GM12874 (cell line): Measurements from ENCODE around the gene ZXDB.
"Not testable (repeated sequence)": the region's sequence is repeated elsewhere in the genome, so short reads cannot be mapped to it uniquely, and the experiment has no call there.

Experiments used
- TF ChIP-seq, protein P1 (sequence below): IDR thresholded peaks from 2 replicates; pipeline ENCODE4 v1.5.1; 2011; ENCODE audit warnings: low read depth, mild to moderate bottlenecking, control low read depth, low read length, moderate library complexity; ENCODE audit not compliant: insufficient read depth

Gene ZXDB

DNA sequence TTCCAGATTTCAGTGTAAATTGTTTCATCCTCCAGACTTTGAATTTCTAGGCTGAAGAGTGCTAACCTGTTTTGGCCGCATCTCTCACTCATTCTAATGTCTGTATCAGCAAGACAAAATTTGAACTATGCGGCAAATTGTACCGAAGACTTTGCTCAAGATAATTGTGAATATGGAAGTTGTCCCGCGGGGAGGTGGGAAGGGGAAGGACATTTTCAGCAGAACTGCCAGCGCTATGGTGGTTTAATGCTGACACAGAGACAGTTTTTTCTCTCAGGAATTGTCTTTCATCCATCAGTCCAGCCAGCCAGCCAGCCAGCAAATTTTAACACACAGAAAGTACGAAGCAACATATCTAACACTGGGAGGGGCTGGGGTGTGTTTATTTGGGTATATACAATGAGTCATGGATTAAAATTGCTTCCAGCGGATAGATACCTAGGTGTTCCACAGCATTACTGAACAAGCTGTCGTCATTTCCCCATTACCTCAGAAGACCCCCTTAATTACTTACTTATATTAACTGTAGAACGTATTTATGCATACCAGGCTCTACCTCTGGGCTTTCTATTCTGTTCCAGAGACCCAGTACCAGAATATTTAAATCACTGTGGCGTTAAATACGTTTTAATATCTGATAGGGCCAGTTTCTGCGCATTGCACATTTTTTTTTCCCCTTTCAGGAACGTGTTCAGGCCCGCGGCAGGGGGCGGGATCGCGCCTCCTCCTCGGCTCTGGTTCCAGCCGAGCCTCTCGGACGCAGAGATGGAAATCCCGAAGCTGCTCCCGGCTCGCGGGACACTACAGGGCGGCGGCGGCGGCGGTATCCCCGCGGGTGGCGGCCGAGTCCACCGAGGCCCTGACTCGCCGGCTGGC is at the start of gene ZXDB:
ZXDB (plus strand) TSS at position 728 of the 876 bp plus-strand sequence; CDS start at position 766, 38 bp downstream.
- TF ChIP-seq, protein P1, sequence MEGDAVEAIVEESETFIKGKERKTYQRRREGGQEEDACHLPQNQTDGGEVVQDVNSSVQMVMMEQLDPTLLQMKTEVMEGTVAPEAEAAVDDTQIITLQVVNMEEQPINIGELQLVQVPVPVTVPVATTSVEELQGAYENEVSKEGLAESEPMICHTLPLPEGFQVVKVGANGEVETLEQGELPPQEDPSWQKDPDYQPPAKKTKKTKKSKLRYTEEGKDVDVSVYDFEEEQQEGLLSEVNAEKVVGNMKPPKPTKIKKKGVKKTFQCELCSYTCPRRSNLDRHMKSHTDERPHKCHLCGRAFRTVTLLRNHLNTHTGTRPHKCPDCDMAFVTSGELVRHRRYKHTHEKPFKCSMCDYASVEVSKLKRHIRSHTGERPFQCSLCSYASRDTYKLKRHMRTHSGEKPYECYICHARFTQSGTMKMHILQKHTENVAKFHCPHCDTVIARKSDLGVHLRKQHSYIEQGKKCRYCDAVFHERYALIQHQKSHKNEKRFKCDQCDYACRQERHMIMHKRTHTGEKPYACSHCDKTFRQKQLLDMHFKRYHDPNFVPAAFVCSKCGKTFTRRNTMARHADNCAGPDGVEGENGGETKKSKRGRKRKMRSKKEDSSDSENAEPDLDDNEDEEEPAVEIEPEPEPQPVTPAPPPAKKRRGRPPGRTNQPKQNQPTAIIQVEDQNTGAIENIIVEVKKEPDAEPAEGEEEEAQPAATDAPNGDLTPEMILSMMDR, result not testable (repeated sequence)

DNA sequence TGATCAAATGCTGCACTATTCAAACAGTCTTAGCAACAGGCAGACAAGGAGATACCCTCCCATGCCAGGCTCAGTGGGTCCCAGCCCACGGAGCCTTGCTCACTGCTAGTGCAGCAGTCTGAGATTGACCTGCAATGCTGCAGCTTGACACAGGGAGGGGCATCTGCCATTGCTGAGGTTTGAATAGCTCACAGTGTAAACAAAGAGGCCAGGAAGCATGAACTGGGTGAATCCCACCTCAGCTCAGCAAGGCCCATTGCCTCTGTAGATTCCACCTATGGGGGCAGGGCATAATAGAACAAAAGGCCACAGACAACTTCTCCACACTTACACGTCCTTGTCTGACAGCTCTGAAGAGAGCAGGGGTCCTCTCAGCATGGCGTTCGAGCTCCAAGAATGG is 26.6 kb upstream of the ZXDB start:
- TF ChIP-seq, protein P1, result no peak

DNA sequence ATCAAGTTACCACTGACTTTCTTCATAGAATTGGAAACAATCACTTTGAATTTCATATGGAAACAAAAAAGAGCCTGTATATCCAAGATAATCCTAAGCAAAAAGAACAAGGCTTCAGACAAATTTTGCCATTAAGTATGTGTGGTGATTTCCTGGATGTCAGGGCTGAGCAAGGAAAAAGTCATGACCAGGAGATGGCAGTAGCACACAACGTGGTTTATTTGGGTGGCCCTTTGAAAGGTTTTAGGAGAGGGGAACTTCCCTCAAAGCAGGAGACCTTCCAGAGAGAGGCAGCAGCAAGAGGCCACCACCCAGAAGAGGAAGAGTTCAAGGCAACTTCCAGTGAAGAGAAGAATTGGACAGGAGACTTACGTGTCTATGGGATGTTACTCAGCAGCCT is 18.1 kb upstream of the ZXDB start:
- TF ChIP-seq, protein P1, result 0 out of 2 replicates have a peak, but pooled peaks have one; percentile 22

DNA sequence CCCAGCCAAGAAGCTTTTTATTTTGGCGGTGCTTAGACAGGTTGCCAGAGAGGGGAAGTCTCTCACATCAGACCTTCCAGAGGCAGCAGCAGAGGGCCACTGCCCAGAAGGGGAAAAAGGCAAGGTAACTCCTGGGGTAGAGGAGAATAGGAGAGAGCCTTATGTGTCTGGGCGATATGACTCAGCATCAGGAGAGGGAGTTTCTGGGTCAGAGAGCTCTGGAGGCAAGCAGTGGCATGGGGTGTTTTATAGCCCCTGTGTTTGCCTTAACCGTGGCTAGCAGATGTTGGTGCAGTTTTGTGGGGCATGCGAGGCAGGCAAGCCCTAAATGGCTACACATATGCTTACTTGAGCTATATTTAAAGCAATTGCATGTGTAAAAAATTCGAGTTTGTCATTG is 8.3 kb upstream of the ZXDB start:
- TF ChIP-seq, protein P1, result no peak

DNA sequence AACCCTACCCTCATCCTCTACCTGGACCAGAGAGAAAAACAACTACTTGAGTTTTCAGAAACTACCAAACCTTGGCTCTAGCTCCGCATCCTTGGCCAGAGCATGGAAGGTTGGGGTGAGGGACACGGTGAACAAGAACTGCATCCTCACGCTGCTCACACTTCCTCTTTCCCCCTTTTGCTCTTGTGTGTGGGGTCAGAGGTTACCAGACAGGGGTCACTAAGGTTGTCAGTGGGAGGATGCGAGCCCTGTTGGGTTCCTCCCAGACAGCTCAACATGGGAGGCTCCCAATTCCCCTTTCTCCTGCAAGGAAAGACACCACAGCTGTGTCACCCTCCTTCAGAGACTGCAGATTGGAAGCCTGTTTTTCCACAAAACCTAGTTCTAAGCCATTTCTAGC is 5.5 kb upstream of the ZXDB start:
- TF ChIP-seq, protein P1, result no peak

DNA sequence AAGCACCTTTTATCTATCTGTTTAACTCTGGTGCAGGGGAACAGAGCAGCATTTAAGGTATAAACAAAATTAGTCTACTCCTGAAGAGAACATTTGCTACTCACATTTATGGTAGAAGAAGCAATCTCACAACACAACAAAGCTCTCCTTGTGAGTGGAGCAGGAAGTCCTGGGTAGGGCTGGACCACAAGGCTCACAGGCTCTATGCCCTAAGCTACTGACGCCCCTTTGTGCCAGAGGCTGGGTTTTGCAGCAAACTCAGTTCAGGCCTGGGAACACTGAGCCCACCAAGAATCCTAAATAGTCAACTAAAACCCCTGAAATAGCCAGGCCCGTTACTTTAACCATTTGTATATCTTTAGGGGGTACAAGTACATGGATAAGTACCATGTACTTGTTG is 4.7 kb upstream of the ZXDB start:
- TF ChIP-seq, protein P1, result no peak

DNA sequence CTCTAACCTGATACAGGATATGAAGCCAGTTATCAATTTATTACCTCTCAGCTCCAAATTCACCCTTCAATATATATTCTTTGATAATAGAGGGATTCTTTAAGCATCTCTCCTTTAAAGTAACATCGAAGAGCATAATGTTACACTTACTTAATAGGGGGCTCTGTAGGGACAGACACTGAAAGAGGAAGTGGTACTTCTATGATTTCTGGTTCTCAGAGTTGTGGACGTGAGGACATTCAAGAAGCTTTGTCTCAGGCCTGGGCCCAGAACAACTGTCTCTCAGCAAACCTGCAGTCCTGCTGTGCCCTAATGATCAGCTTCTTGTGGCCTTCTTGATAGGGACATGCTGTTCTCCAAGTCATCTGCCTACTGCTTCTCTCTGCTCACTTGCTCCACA is 4.2 kb upstream of the ZXDB start:
- TF ChIP-seq, protein P1, result no peak

DNA sequence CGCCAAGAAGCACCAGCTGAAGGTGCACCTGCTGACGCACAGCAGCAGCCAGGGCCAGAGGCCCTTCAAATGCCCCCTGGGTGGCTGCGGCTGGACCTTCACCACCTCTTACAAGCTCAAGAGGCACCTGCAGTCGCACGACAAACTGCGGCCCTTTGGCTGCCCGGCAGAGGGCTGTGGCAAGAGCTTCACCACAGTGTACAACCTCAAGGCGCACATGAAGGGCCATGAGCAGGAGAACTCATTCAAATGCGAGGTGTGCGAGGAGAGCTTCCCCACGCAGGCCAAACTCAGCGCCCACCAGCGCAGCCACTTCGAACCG is 1.0 kb downstream of the ZXDB start:
- TF ChIP-seq, protein P1, result 0 out of 2 replicates have a peak, but pooled peaks have one; percentile 11
